ENCODE data around the gene TCHP.

TCHP gene

DNA sequence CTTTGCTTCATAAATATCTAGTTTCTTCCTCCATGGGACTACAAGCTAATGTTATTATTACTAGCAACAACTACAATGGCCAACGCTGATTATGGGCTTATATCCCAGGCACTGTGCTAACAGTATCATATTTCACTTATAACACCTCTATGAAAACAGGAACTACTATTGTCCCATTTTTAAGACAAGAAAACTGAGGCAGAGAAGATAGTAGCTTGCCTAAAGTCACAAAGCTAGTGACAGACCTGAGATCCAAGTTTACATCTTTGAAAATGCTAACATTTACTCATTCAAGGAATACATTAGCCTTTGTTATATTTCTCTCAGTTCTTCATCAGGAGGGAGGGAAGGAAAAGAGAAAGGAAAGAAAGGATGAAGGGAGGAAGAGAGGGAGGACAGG is 63.3 kb downstream of the TCHP start:
- no peak overlapping the region for H3K4me3 ChIP-seq (ENCODE audit: low read length)
- no peak for DNase-seq (ENCODE audit: low read depth)
- TF ChIP-seq, protein P1, sequence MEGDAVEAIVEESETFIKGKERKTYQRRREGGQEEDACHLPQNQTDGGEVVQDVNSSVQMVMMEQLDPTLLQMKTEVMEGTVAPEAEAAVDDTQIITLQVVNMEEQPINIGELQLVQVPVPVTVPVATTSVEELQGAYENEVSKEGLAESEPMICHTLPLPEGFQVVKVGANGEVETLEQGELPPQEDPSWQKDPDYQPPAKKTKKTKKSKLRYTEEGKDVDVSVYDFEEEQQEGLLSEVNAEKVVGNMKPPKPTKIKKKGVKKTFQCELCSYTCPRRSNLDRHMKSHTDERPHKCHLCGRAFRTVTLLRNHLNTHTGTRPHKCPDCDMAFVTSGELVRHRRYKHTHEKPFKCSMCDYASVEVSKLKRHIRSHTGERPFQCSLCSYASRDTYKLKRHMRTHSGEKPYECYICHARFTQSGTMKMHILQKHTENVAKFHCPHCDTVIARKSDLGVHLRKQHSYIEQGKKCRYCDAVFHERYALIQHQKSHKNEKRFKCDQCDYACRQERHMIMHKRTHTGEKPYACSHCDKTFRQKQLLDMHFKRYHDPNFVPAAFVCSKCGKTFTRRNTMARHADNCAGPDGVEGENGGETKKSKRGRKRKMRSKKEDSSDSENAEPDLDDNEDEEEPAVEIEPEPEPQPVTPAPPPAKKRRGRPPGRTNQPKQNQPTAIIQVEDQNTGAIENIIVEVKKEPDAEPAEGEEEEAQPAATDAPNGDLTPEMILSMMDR (conservative IDR thresholded peaks at IDR 0.05; ENCODE audit: low read length): no peak

DNA sequence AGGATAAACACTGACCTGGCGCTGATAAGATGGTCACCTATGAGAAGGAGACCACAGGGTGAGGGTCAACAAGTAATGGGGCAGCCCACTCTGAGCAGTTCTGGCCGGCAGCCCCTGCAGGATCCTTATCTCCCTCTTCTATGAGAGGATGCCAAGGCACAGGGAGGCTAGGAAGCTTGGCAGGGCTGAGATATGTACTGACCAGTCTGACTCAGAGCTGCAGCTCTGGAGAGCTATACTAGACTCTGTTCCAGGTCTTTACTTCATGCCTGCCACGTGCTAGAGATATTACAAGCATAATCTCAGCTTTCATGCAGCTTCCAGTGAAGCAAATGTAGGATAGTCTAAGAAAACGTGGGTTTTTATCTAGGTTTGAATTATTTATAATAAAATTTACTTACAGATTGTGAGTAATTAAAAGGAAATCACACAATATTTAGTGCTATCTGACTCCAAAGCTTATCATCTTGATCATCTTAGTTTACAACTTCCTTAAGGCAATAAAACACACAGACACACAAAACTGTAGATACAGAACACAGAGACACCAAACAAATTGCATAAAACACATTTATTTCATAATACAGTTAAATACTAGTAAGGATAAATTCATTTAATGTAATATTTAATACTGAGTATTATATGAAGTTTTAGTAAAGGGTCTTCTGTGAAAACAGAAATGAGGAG is 63.8 kb downstream of the TCHP start:
- TF ChIP-seq, protein P1 (conservative IDR thresholded peaks at IDR 0.05; ENCODE audit: low read length): no peak
- peak; percentile 61 for DNase-seq (ENCODE audit: low read depth)
- no peak overlapping the region for H3K4me3 ChIP-seq (ENCODE audit: low read length)

DNA sequence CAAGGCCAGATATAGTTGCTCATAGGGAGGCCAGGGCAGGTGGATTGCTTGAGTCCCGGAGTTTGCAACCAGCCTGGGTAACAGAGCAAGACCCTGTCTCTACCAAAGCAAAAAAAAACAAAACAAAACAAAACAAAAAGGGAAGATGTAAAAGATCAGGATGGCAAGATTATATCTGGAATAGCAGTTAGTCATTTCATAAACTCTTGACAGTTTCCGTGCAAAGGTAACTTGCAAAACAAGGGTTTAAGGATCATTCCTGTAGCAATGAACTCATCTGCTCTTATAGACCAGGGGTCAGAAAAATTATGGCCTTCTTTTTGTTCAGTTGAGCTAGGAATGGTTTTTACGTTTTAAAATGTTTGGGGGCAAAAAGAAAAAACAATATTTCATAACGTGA is 66.5 kb downstream of the TCHP start:
- DNase-seq (ENCODE audit: low read depth): no peak
- TF ChIP-seq, protein P1 (conservative IDR thresholded peaks at IDR 0.05; ENCODE audit: low read length): no peak
- no peak overlapping the region for H3K4me3 ChIP-seq (ENCODE audit: low read length)

DNA sequence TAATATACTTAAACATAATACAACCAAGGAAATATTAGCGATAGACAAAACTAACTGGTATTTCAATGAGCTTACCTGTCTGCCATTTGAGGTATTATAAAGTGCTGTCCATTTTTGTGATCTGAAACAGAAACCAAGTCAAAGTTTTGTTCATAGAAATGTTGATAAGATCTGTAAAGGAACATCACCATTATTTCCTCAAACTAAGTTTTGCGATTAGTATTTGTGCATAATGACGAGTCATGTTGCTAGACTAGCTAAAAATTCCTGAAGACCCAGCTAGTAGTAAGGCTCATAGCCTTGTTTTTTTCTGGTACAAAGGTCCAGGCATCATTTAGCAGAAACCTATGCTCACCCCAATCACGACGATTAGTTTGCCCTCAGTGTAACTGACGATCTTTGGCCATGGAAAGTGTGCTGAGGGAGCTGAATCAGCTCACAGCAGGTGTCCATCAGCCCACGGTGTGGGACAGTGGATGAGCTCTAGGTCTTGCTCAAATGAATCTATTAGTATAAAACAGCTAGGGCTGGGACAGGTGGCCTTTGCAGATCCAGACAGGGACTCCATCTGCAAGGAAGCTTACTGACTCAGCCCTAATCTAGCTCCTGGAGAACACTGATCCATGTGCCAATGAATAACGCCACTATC is 67.4 kb downstream of the TCHP start:
- no peak for DNase-seq (ENCODE audit: low read depth)
- no peak overlapping the region for H3K4me3 ChIP-seq (ENCODE audit: low read length)
- TF ChIP-seq, protein P1 (conservative IDR thresholded peaks at IDR 0.05; ENCODE audit: low read length): no peak
